ENCODE measurements around the gene UGT1A4. TPM values are rescaled to one million over a fixed set of nuclear protein-coding genes. Genes with fewer than 3 reads are reported as not detected.

UGT1A4 gene
- total and polyA plus RNA-seq, 9 of the 15 experiments (the other 6 are each of a cell fraction or from before 2014, with no cell fraction given), result not detected

DNA sequence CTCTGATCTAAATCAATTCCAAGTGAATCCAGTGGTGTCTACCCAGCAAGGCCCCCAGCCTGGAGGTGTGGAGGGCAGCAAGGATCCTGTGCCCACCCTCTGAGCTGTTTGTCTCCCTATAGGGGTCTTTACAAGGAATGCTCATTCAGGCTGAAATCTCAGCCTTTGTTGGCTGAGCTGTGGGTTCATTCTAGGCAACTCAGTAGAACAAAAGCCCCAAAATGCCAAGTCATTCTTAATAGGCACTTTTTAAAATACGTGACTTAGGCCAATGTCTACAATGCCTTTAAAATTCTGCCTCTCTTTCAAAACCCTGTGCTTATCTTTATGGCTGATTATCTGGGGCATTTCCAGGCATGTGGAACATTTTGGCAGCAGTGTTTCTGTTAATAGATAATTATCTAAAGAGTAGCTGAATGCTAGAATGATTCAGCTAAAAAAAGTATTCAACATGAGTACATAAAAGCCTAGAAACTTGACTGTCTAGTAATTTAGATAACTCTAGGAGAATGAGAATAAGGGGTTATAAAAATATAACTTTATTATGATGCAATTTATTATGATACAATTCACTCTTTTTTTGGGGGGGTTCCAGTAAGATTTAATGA is 18.4 kb upstream of the UGT1A4 start (continued):
- TF ChIP-seq TAF7 (tag; IDR thresholded peaks at IDR 0.05) (no peak), ZNF354B (CRISPR knock-in tag; IDR thresholded peaks at IDR 0.05) (no peak), ZNF75A (CRISPR knock-in tag; IDR thresholded peaks at IDR 0.05) (no peak), TGIF2 (CRISPR knock-in tag; IDR thresholded peaks at IDR 0.05) (no peak), HDAC2 (IDR thresholded peaks at IDR 0.05) (peak; percentile 44; the same call in 1 of the 2 replicates), SLC30A9 (CRISPR knock-in tag; IDR thresholded peaks at IDR 0.05) (no peak), NRF1 (conservative IDR thresholded peaks at IDR 0.05 in 1 of 2, IDR thresholded peaks at IDR 0.05 in 1 of 2) (no peak), SNIP1 (IDR thresholded peaks at IDR 0.05; ENCODE audit: low read depth) (no peak), ETS2 (tag; IDR thresholded peaks at IDR 0.05; ENCODE audit: borderline replicate concordance, poor library complexity, severe bottlenecking) (no peak), HNRNPH1 (optimal IDR thresholded peaks at IDR 0.05; ENCODE audit: low read depth, low read length) (no peak), ZNF143 (CRISPR knock-in tag; IDR thresholded peaks at IDR 0.05) (no peak), POLR2A (conservative IDR thresholded peaks at IDR 0.05) (no peak), SMARCC2 (IDR thresholded peaks at IDR 0.05; ENCODE audit: low read depth) (peak; percentile 75), GATA2 (CRISPR knock-in tag; IDR thresholded peaks at IDR 0.05) (no peak), ZNF431 (CRISPR knock-in tag; IDR thresholded peaks at IDR 0.05) (no peak), LARP7 (IDR thresholded peaks at IDR 0.05) (no peak), ZNF239 (CRISPR knock-in tag; IDR thresholded peaks at IDR 0.05) (no peak), DPF2 (IDR thresholded peaks at IDR 0.05) (peak; percentile 75; the same call in 1 of the 2 replicates), ZNF384 (IDR thresholded peaks at IDR 0.05; ENCODE audit: low read depth, low read length) (no peak), ZNF280A (IDR thresholded peaks at IDR 0.05; ENCODE audit: low read depth, partially characterized antibody) (no peak)
- TF ChIP-seq, protein P1, sequence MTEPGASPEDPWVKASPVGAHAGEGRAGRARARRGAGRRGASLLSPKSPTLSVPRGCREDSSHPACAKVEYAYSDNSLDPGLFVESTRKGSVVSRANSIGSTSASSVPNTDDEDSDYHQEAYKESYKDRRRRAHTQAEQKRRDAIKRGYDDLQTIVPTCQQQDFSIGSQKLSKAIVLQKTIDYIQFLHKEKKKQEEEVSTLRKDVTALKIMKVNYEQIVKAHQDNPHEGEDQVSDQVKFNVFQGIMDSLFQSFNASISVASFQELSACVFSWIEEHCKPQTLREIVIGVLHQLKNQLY (CRISPR knock-in tag; conservative IDR thresholded peaks at IDR 0.05), result no peak
- TF ChIP-seq, protein P2, sequence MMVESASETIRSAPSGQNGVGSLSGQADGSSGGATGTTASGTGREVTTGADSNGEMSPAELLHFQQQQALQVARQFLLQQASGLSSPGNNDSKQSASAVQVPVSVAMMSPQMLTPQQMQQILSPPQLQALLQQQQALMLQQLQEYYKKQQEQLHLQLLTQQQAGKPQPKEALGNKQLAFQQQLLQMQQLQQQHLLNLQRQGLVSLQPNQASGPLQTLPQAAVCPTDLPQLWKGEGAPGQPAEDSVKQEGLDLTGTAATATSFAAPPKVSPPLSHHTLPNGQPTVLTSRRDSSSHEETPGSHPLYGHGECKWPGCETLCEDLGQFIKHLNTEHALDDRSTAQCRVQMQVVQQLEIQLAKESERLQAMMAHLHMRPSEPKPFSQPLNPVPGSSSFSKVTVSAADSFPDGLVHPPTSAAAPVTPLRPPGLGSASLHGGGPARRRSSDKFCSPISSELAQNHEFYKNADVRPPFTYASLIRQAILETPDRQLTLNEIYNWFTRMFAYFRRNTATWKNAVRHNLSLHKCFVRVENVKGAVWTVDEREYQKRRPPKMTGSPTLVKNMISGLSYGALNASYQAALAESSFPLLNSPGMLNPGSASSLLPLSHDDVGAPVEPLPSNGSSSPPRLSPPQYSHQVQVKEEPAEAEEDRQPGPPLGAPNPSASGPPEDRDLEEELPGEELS (CRISPR knock-in tag; IDR thresholded peaks at IDR 0.05; ENCODE audit: borderline replicate concordance), result no peak
- TF ChIP-seq, protein P3, sequence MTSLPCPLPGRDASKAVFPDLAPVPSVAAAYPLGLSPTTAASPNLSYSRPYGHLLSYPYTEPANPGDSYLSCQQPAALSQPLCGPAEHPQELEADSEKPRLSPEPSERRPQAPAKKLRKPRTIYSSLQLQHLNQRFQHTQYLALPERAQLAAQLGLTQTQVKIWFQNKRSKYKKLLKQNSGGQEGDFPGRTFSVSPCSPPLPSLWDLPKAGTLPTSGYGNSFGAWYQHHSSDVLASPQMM (CRISPR knock-in tag; IDR thresholded peaks at IDR 0.05), result no peak
- TF ChIP-seq, protein P4, sequence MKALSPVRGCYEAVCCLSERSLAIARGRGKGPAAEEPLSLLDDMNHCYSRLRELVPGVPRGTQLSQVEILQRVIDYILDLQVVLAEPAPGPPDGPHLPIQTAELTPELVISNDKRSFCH (CRISPR knock-in tag; IDR thresholded peaks at IDR 0.05), result no peak
- TF ChIP-seq, protein P4 (tag; IDR thresholded peaks at IDR 0.05), result no peak

All from K562 (cell line).